ENCODE measurements around the gene NOCT. TPM values are rescaled to one million over a fixed set of nuclear protein-coding genes. Genes with fewer than 3 reads are reported as not detected.

NOCT gene
- total RNA-seq, 1 donor from 2014 or later = 6.9 TPM

DNA sequence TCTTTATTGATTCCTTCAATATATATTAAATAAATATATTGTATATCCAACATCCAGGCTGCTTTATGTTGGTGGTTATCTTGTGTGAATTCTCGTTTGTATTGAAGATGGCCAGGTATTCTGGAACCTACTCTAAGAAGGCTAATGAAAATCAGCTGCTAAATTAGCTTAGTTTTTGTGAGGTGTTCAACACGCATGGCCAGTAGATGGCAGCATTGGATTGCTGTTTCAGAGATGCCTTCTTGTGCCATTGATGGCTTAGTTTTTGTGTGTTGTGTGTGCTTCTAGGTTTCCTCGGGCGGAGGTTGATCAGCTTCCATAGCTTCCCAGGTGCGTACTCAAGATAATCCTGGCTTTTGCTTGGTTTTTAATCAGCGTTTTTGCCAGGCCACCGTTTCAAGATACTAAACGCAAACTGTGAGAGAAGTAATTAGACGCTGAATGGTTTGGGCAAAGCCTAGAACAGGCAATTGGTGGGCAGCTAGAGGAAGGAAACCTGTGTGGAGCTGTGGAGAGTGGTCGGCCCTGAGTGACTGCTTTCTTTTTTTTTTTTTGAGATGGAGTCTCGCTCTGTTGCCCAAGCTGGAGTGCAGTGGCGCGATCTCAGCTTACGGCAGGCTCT, 15.1 kb downstream of the NOCT start:
- H3K36me3 Mint-ChIP-seq = peaks cover 2% of the 10 kb centered on the region
- DNase-seq (ENCODE audit: low spot score in 2 of 2, unreplicated experiment in 2 of 2) = peak; percentile 25 to 75
- peak; percentile 78 for TF ChIP-seq CTCF (IDR thresholded peaks at IDR 0.05; ENCODE audit: unreplicated experiment)
- H3K4me3 Mint-ChIP-seq = no peak overlapping the region
- H3K27me3 Mint-ChIP-seq (ENCODE audit: low read depth) = no peaks in the 10 kb centered on the region
- peaks cover 3% of the 10 kb centered on the region for H3K4me1 Mint-ChIP-seq
- H3K27ac Mint-ChIP-seq = no peak overlapping the region
- no peaks in the 10 kb centered on the region for H3K9me3 Mint-ChIP-seq

DNA sequence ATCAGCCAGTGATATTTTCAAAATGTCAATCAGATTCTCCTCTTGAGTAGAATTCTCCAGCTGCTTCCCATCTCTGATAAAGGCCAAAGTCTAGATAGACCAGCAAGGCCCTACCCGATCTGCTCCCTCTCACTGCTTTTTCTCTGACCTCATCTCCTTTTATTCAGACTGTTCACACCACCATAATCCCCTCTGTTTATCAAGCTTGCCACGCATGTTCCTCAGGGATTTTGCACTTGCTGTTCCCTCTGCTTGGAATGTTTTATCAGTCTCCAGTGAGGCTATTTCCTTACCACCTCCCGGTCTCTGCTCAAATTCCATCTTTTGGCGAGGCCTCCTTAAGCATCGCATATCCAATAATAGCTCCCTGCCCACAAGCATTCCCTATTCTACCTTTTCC, 20.1 kb downstream of the NOCT start:
- peaks cover 3% of the 10 kb centered on the region for H3K4me1 Mint-ChIP-seq
- no peak overlapping the region for H3K27ac Mint-ChIP-seq
- H3K27me3 Mint-ChIP-seq (ENCODE audit: low read depth) = no peaks in the 10 kb centered on the region
- no peak for DNase-seq (ENCODE audit: low spot score in 2 of 2, unreplicated experiment in 2 of 2)
- peaks cover 11% of the 10 kb centered on the region for H3K36me3 Mint-ChIP-seq
- no peak for TF ChIP-seq CTCF (IDR thresholded peaks at IDR 0.05; ENCODE audit: unreplicated experiment)
- no peak overlapping the region for H3K4me3 Mint-ChIP-seq
- H3K9me3 Mint-ChIP-seq = no peaks in the 10 kb centered on the region

DNA sequence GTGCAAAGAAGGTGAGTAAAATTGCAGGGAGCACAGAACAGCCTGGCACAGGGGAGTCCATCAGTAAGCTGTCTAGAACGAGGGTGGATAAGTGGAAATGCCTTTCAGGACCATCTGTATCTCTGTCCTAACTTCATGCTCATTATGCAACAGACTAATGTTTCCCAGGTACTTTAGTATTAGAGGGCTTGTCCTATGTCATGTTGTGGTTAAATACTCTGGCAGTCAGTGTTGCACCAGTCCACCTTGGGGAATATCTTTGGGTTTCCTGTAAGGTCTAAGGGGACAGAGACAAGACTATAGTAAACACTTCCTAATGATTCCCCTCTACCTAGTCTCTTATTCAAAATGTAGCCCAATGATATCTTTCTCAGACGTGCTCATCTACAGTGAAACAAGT, 21.3 kb downstream of the NOCT start:
- no peak for DNase-seq (ENCODE audit: low spot score in 2 of 2, unreplicated experiment in 2 of 2)
- no peaks in the 10 kb centered on the region for H3K9me3 Mint-ChIP-seq
- no peak overlapping the region for H3K27ac Mint-ChIP-seq
- peaks cover 11% of the 10 kb centered on the region for H3K36me3 Mint-ChIP-seq
- H3K27me3 Mint-ChIP-seq (ENCODE audit: low read depth) = no peaks in the 10 kb centered on the region
- no peaks in the 10 kb centered on the region for H3K4me1 Mint-ChIP-seq
- no peak overlapping the region for H3K4me3 Mint-ChIP-seq
- no peak for TF ChIP-seq CTCF (IDR thresholded peaks at IDR 0.05; ENCODE audit: unreplicated experiment)

- no peak for DNase-seq (ENCODE audit: low spot score in 2 of 2, unreplicated experiment in 2 of 2)
- Mint-ChIP-seq H3K27ac (no peak overlapping the region), H3K4me3 (no peak overlapping the region), H3K4me1 (no peaks in the 10 kb centered on the region), H3K9me3 (no peaks in the 10 kb centered on the region), H3K36me3 (peaks cover 16% of the 10 kb centered on the region), H3K27me3 (ENCODE audit: low read depth) (no peaks in the 10 kb centered on the region)
- no peak for TF ChIP-seq CTCF (IDR thresholded peaks at IDR 0.05; ENCODE audit: unreplicated experiment)
Observed at GRCh38 chr4:139038874-139039443, 23.4 kb downstream of the NOCT start.

- no peak overlapping the region for H3K27ac Mint-ChIP-seq
- no peak for TF ChIP-seq CTCF (IDR thresholded peaks at IDR 0.05; ENCODE audit: unreplicated experiment)
Observed at GRCh38 chr4:139042981-139043460, 27.4 kb downstream of the NOCT start.

More at GRCh38 chr4:139042981-139043460, 27.4 kb downstream of the NOCT start:
- Mint-ChIP-seq H3K36me3 (peaks cover 23% of the 10 kb centered on the region), H3K4me1 (no peaks in the 10 kb centered on the region), H3K4me3 (no peak overlapping the region), H3K9me3 (no peaks in the 10 kb centered on the region), H3K27me3 (ENCODE audit: low read depth) (no peaks in the 10 kb centered on the region)
- DNase-seq (ENCODE audit: low spot score in 2 of 2, unreplicated experiment in 2 of 2) = no peak

All from mesothelial cell of epicardium (in vitro differentiated cells).